ENCODE data around the gene ARHGAP23. TPM values are rescaled to one million over a fixed set of nuclear protein-coding genes. Genes with fewer than 3 reads are reported as not detected.
"Not testable (repeated sequence)": the region's sequence is repeated elsewhere in the genome, so short reads cannot be mapped to it uniquely, and the experiment has no call there.

The ARHGAP23 gene
- polyA plus RNA-seq, 3 donors, result 0.03 to 0.21 (median 0.09) TPM

GRCh38 chr17:38467491-38467890, 39.2 kb downstream of the ARHGAP23 start:
- Mint-ChIP-seq H3K4me3 (no peak overlapping the region), H3K27me3 (ENCODE audit: low read depth in 3 of 3) (peaks cover 0 to 2% (median 0%) of the 10 kb centered on the region in 3 donors), H3K4me1 (no peaks in the 10 kb centered on the region), H3K27ac (no peak overlapping the region), H3K9me3 (no peaks in the 10 kb centered on the region), H3K36me3 (peaks cover 13 to 14% of the 10 kb centered on the region in 2 donors)
- WGBS (ENCODE audit: insufficient coverage), result 0% methylated on average over 1 of the region's 1 CpG
- Histone ChIP-seq H2AFZ (ENCODE audit: insufficient read depth, low read depth, low read length, poor library complexity, severe bottlenecking) (no peak overlapping the region), H3K9me3 (replicated peaks in 1 of 2; ENCODE audit: control insufficient read depth in 1 of 2, insufficient read depth in 1 of 2, low read length in 2 of 2) (no peaks in the 10 kb centered on the region), H3K36me3 (replicated peaks in 1 of 2; ENCODE audit: control insufficient read depth in 1 of 2, insufficient read depth in 2 of 2, low read length in 2 of 2) (no peaks in the 10 kb centered on the region), H3K4me2 (replicated peaks; ENCODE audit: extremely low read depth, low read length, poor library complexity, severe bottlenecking) (no peak overlapping the region), H4K20me1 (ENCODE audit: insufficient read depth, low read length) (no peaks in the 10 kb centered on the region), H3K27ac (ENCODE audit: low read depth in 1 of 2, low read length in 2 of 2) (no peak overlapping the region), H3K4me3 (replicated peaks in 1 of 3; ENCODE audit: low read depth in 2 of 3, low read length in 3 of 3) (no peak overlapping the region), H3K9ac (ENCODE audit: insufficient read depth, low read length, poor library complexity, severe bottlenecking) (no peak overlapping the region), H3K4me1 (ENCODE audit: control insufficient read depth in 1 of 2, insufficient read depth in 2 of 2, low read length in 2 of 2) (no peaks in the 10 kb centered on the region), H3K79me2 (ENCODE audit: insufficient read depth, low read length) (no peaks in the 10 kb centered on the region), H3K27me3 (ENCODE audit: control insufficient read depth in 2 of 2, insufficient read depth in 2 of 2, low read length in 2 of 2) (no peaks in the 10 kb centered on the region)
- intact Hi-C loops (cut with micrococcal nuclease), result no loop called here
- TF ChIP-seq CTCF (IDR thresholded peaks at IDR 0.05), result no peak
- no peak for DNase-seq

GRCh38 chr17:38469875-38470274, 41.6 kb downstream of the ARHGAP23 start:
- no peak overlapping the region for H3K27ac Mint-ChIP-seq
- no peaks in the 10 kb centered on the region for H3K4me1 ChIP-seq (ENCODE audit: control insufficient read depth in 1 of 2, insufficient read depth in 2 of 2, low read length in 2 of 2)
- H3K79me2 ChIP-seq (ENCODE audit: insufficient read depth, low read length), result no peaks in the 10 kb centered on the region

GRCh38 chr17:38471253-38471652, 43.0 kb downstream of the ARHGAP23 start:
- H3K4me2 ChIP-seq (replicated peaks; ENCODE audit: extremely low read depth, low read length, poor library complexity, severe bottlenecking); H3K27me3 ChIP-seq (ENCODE audit: control insufficient read depth in 2 of 2, insufficient read depth in 2 of 2, low read length in 2 of 2); H3K9me3 ChIP-seq (replicated peaks in 1 of 2; ENCODE audit: control insufficient read depth in 1 of 2, insufficient read depth in 1 of 2, low read length in 2 of 2); DNase-seq; H3K9ac ChIP-seq (ENCODE audit: insufficient read depth, low read length, poor library complexity, severe bottlenecking); H3K27me3 Mint-ChIP-seq (ENCODE audit: low read depth in 3 of 3); H3K9me3 Mint-ChIP-seq; intact Hi-C loops (cut with micrococcal nuclease); H3K4me1 ChIP-seq (ENCODE audit: control insufficient read depth in 1 of 2, insufficient read depth in 2 of 2, low read length in 2 of 2); H3K4me1 Mint-ChIP-seq; H3K27ac ChIP-seq (ENCODE audit: low read depth in 1 of 2, low read length in 2 of 2); H2AFZ ChIP-seq (ENCODE audit: insufficient read depth, low read depth, low read length, poor library complexity, severe bottlenecking); H3K4me3 Mint-ChIP-seq; H3K79me2 ChIP-seq (ENCODE audit: insufficient read depth, low read length); H3K36me3 ChIP-seq (replicated peaks in 1 of 2; ENCODE audit: control insufficient read depth in 1 of 2, insufficient read depth in 2 of 2, low read length in 2 of 2); H4K20me1 ChIP-seq (ENCODE audit: insufficient read depth, low read length); H3K27ac Mint-ChIP-seq; H3K4me3 ChIP-seq (replicated peaks in 1 of 3; ENCODE audit: low read depth in 2 of 3, low read length in 3 of 3); H3K36me3 Mint-ChIP-seq: not testable (repeated sequence)
- no CpG with 5 or more reads among the region's 8 CpGs for WGBS (ENCODE audit: insufficient coverage)

More at GRCh38 chr17:38469875-38470274, 41.6 kb downstream of the ARHGAP23 start:
- Mint-ChIP-seq H3K9me3 (no peaks in the 10 kb centered on the region), H3K36me3 (peaks cover 5 to 6% of the 10 kb centered on the region in 2 donors), H3K4me3 (no peak overlapping the region), H3K4me1 (no peaks in the 10 kb centered on the region), H3K27me3 (ENCODE audit: low read depth in 3 of 3) (peaks cover 0 to 2% (median 0%) of the 10 kb centered on the region in 3 donors)
- intact Hi-C loops (cut with micrococcal nuclease), result no loop called here
- 87% methylated on average over 12 of the region's 20 CpGs for WGBS (ENCODE audit: insufficient coverage)
- TF ChIP-seq CTCF (IDR thresholded peaks at IDR 0.05), result no peak
- no peak overlapping the region for H3K9ac ChIP-seq (ENCODE audit: insufficient read depth, low read length, poor library complexity, severe bottlenecking)
- H4K20me1 ChIP-seq (ENCODE audit: insufficient read depth, low read length), result no peaks in the 10 kb centered on the region
- H3K9me3 ChIP-seq (replicated peaks in 1 of 2; ENCODE audit: control insufficient read depth in 1 of 2, insufficient read depth in 1 of 2, low read length in 2 of 2), result no peaks in the 10 kb centered on the region
- H3K27ac ChIP-seq (ENCODE audit: low read depth in 1 of 2, low read length in 2 of 2), result no peak overlapping the region
- H2AFZ ChIP-seq (ENCODE audit: insufficient read depth, low read depth, low read length, poor library complexity, severe bottlenecking), result no peak overlapping the region
- DNase-seq, result no peak
- no peak overlapping the region for H3K4me3 ChIP-seq (replicated peaks in 1 of 3; ENCODE audit: low read depth in 2 of 3, low read length in 3 of 3)
- H3K27me3 ChIP-seq (ENCODE audit: control insufficient read depth in 2 of 2, insufficient read depth in 2 of 2, low read length in 2 of 2), result no peaks in the 10 kb centered on the region
- H3K36me3 ChIP-seq (replicated peaks in 1 of 2; ENCODE audit: control insufficient read depth in 1 of 2, insufficient read depth in 2 of 2, low read length in 2 of 2), result no peaks in the 10 kb centered on the region
- no peak overlapping the region for H3K4me2 ChIP-seq (replicated peaks; ENCODE audit: extremely low read depth, low read length, poor library complexity, severe bottlenecking)
